Astrocyte (in vitro differentiated cells and primary cell): ENCODE results near the gene NT5C. TPM values are rescaled to one million over a fixed set of nuclear protein-coding genes. Genes with fewer than 3 reads are reported as not detected.
A peak's percentile ranks its signal among the peaks of the same experiment; 100 is the strongest.

ENCODE experiments used
- DNase-seq: peaks from one replicate; pipeline ENCODE4 v3.0.0-alpha.2; 2010; ENCODE audit warnings: low read depth
- FAIRE-seq: peaks from 2 replicates; lab custom pipeline; 2011; peaks lifted over from hg19 to GRCh38; lab: Jason Lieb, UNC
- H2AFZ ChIP-seq: 2 replicates; pipeline ENCODE4 v1.6.0; 2012; ENCODE audit warnings: low read depth, low read length, inconsistent platforms
- H3K27ac ChIP-seq: 2 replicates; pipeline ENCODE4 v1.5.1; 2011; ENCODE audit warnings: low read depth, low read length, inconsistent platforms
- H3K27me3 ChIP-seq: 2 replicates; pipeline ENCODE4 v1.6.0; 2011; ENCODE audit warnings: low read length, inconsistent platforms; ENCODE audit not compliant: insufficient read depth
- H3K36me3 ChIP-seq: 2 replicates; pipeline ENCODE4 v1.5.1; 2011; ENCODE audit warnings: low read length, inconsistent platforms; ENCODE audit not compliant: insufficient read depth
- H3K4me1 ChIP-seq: 2 replicates; pipeline ENCODE4 v1.5.1; 2011; ENCODE audit warnings: low read length, inconsistent platforms; ENCODE audit not compliant: insufficient read depth
- H3K4me2 ChIP-seq: 2 replicates; pipeline ENCODE4 v1.6.0; 2012; ENCODE audit warnings: low read length, inconsistent platforms
- H3K4me3 ChIP-seq: 2 replicates; pipeline ENCODE4 v1.5.1; 2011; ENCODE audit warnings: low read depth, mild to moderate bottlenecking, low read length, inconsistent platforms; ENCODE audit not compliant: insufficient read depth
- H3K79me2 ChIP-seq: 2 replicates; pipeline ENCODE4 v1.6.0; 2012; ENCODE audit warnings: mild to moderate bottlenecking, low read length, inconsistent platforms; ENCODE audit not compliant: insufficient read depth
- H3K9ac ChIP-seq: 2 replicates; pipeline ENCODE4 v1.6.0; 2012; ENCODE audit warnings: mild to moderate bottlenecking, low read length, inconsistent platforms
- H3K9me3 ChIP-seq: 2 replicates; pipeline ENCODE4 v1.5.1; 2012; ENCODE audit warnings: low read depth, mild to moderate bottlenecking, low read length, inconsistent platforms; ENCODE audit not compliant: insufficient read depth
- H4K20me1 ChIP-seq: 2 replicates; pipeline ENCODE4 v1.6.0; 2012; ENCODE audit warnings: low read length, inconsistent platforms; ENCODE audit not compliant: insufficient read depth
- H3K27ac Mint-ChIP-seq: one replicate; pipeline ENCODE4 v1.8.0; 2021; ENCODE audit warnings: mild to moderate bottlenecking, mixed read lengths; ENCODE audit not compliant: unreplicated experiment
- H3K27me3 Mint-ChIP-seq: one replicate; pipeline ENCODE4 v1.8.0; 2021; ENCODE audit warnings: low read depth, mixed read lengths; ENCODE audit not compliant: unreplicated experiment
- H3K36me3 Mint-ChIP-seq: one replicate; pipeline ENCODE4 v1.8.0; 2021; ENCODE audit warnings: low read depth, mixed read lengths; ENCODE audit not compliant: unreplicated experiment
- H3K4me1 Mint-ChIP-seq: one replicate; pipeline ENCODE4 v1.8.0; 2021; ENCODE audit warnings: low read depth, mixed read lengths; ENCODE audit not compliant: unreplicated experiment
- H3K4me3 Mint-ChIP-seq: one replicate; pipeline ENCODE4 v1.8.0; 2021; ENCODE audit warnings: mild to moderate bottlenecking, moderate library complexity, mixed read lengths; ENCODE audit not compliant: unreplicated experiment
- H3K9me3 Mint-ChIP-seq: one replicate; pipeline ENCODE4 v1.8.0; 2021; ENCODE audit warnings: mild to moderate bottlenecking, mixed read lengths; ENCODE audit not compliant: unreplicated experiment
- CTCF ChIP-seq: IDR thresholded peaks from 2 replicates; pipeline ENCODE4 v1.5.1; 2011; ENCODE audit warnings: low read depth, mild to moderate bottlenecking, inconsistent platforms, low read length, moderate library complexity; ENCODE audit not compliant: insufficient read depth
- EZH2 ChIP-seq: IDR thresholded peaks from 2 replicates; pipeline ENCODE4 v1.6.1; 2012; ENCODE audit warnings: mild to moderate bottlenecking, low read length, inconsistent platforms; ENCODE audit not compliant: insufficient read depth
- total RNA-seq: library from RNA; stranded (reverse); gene quantifications from 2 replicates; pipeline ENCODE4 v1.2.1, GENCODE V29; 2021

NT5C gene
- total RNA-seq, 1 donor from 2014 or later = 29.5 TPM

GRCh38 chr17:75151930-75152329, 20.4 kb upstream of the NT5C start:
- Histone ChIP-seq H3K36me3 (peaks cover 17% of the 10 kb centered on the region), H3K27me3 (no peaks in the 10 kb centered on the region), H3K4me1 (peaks cover 7% of the 10 kb centered on the region), H3K9ac (peak overlapping the region; percentile 96), H3K27ac (peak overlapping the region; percentile 77), H3K4me2 (peak overlapping the region; percentile 92), H3K9me3 (no peaks in the 10 kb centered on the region), H3K4me3 (peak overlapping the region; percentile 89), H3K79me2 (peaks cover 76% of the 10 kb centered on the region), H4K20me1 (peaks cover 60% of the 10 kb centered on the region), H2AFZ (no peak overlapping the region)
- Mint-ChIP-seq H3K9me3 (no peaks in the 10 kb centered on the region), H3K36me3 (no peaks in the 10 kb centered on the region), H3K4me3 (peak overlapping the region; percentile 95), H3K27me3 (no peaks in the 10 kb centered on the region), H3K4me1 (peaks cover 16% of the 10 kb centered on the region), H3K27ac (no peak overlapping the region)
- peak; percentile 42 for DNase-seq
- FAIRE-seq = no peak
- no peak for TF ChIP-seq EZH2
- no peak for TF ChIP-seq CTCF

- Histone ChIP-seq H3K4me1 (no peaks in the 10 kb centered on the region), H3K79me2 (peaks cover 90% of the 10 kb centered on the region), H3K27ac (no peak overlapping the region), H3K4me2 (no peak overlapping the region), H3K9ac (no peak overlapping the region), H3K4me3 (no peak overlapping the region), H3K9me3 (no peaks in the 10 kb centered on the region), H3K27me3 (no peaks in the 10 kb centered on the region), H2AFZ (no peak overlapping the region), H4K20me1 (peaks cover 87% of the 10 kb centered on the region), H3K36me3 (peaks cover 53% of the 10 kb centered on the region)
- Mint-ChIP-seq H3K4me1 (peaks cover 8% of the 10 kb centered on the region), H3K27ac (no peak overlapping the region), H3K36me3 (peaks cover 2% of the 10 kb centered on the region), H3K9me3 (no peaks in the 10 kb centered on the region), H3K27me3 (no peaks in the 10 kb centered on the region), H3K4me3 (no peak overlapping the region)
- TF ChIP-seq CTCF (no peak), EZH2 (no peak)
- no peak for DNase-seq
- no peak for FAIRE-seq
Measured at GRCh38 chr17:75147878-75148546, 16.5 kb upstream of the NT5C start.

- FAIRE-seq = no peak
- Histone ChIP-seq H3K9ac (no peak overlapping the region), H2AFZ (no peak overlapping the region), H4K20me1 (peaks cover 78% of the 10 kb centered on the region), H3K36me3 (peaks cover 64% of the 10 kb centered on the region), H3K4me3 (no peak overlapping the region), H3K79me2 (peaks cover 81% of the 10 kb centered on the region), H3K27me3 (no peaks in the 10 kb centered on the region), H3K4me2 (no peak overlapping the region), H3K9me3 (no peaks in the 10 kb centered on the region), H3K4me1 (no peaks in the 10 kb centered on the region), H3K27ac (no peak overlapping the region)
- no peaks in the 10 kb centered on the region for H3K9me3 Mint-ChIP-seq
- H3K27ac Mint-ChIP-seq = peak overlapping the region; percentile 20
- no peaks in the 10 kb centered on the region for H3K27me3 Mint-ChIP-seq
- no peak overlapping the region for H3K4me3 Mint-ChIP-seq
- H3K4me1 Mint-ChIP-seq = peaks cover 3% of the 10 kb centered on the region
- H3K36me3 Mint-ChIP-seq = peaks cover 3% of the 10 kb centered on the region
- DNase-seq = peak; percentile 59
- TF ChIP-seq EZH2 (no peak), CTCF (no peak)
Measured at GRCh38 chr17:75146592-75146991, 15.1 kb upstream of the NT5C start.
